K562 (cell line): ENCODE results near the gene RARA. TPM values are rescaled to one million over a fixed set of nuclear protein-coding genes. Genes with fewer than 3 reads are reported as not detected.

Source experiments
- CSDE1 ChIP-seq, 2 experiments: fragments of 450-650 bp; IDR thresholded peaks; 2 replicates each; pipeline ENCODE4 v1.6.1; 2016; ENCODE audit warnings: mild to moderate bottlenecking in 1 of 2
- NEUROD1 ChIP-seq: fragments of 150-350 bp; IDR thresholded peaks from 2 replicates; pipeline ENCODE4 v1.6.1; 2014; ENCODE audit warnings: borderline replicate concordance, low read length, low read depth; ENCODE audit not compliant: partially characterized antibody
- POLR2AphosphoS5 ChIP-seq: IDR thresholded peaks from 2 replicates; pipeline ENCODE4 v1.6.1; 2011; ENCODE audit warnings: mild to moderate bottlenecking, low read depth, low read length, moderate library complexity; ENCODE audit not compliant: control insufficient read depth, insufficient read depth
- RBM39 ChIP-seq: fragments of 200-400 bp; formaldehyde crosslinking; optimal IDR thresholded peaks from 2 replicates; pipeline ENCODE3; 2018; ENCODE audit warnings: low read depth, low read length
- SAFB2 ChIP-seq: fragments of 200-400 bp; formaldehyde crosslinking; IDR thresholded peaks from 2 replicates; pipeline ENCODE4 v1.6.1; 2018; ENCODE audit warnings: borderline replicate concordance, low read length, low read depth, moderate library complexity; ENCODE audit not compliant: severe bottlenecking
- STAG1 ChIP-seq: sonication (generic); formaldehyde crosslinking; IDR thresholded peaks from 2 replicates; pipeline ENCODE4 v1.5.0; 2020; ENCODE audit warnings: missing genetic modification reagents, borderline replicate concordance
- TOE1 ChIP-seq, 2 experiments: fragments of 450-650 bp in 1 of 2; sonication (generic) in 1 of 2; formaldehyde crosslinking in 1 of 2; IDR thresholded peaks; 2 replicates each; pipeline versions ENCODE4 v1.7.1 to v1.8.0; 2016 to 2022; ENCODE audit warnings: borderline replicate concordance in 2 of 2, mild to moderate bottlenecking in 2 of 2, antibody characterized with exemption in 1 of 2, inconsistent platforms in 1 of 2, low read depth in 1 of 2, missing genetic modification reagents in 1 of 2, moderate library complexity in 1 of 2
- polyA plus RNA-seq, 8 experiments: library from polyadenylated mRNA; depleted of rRNA in 4 of 8; stranded (reverse) in 5 of 8; unstranded in 3 of 8; fragments of >200 nt; fragmentation: Nextera tagmentation in 2 of 8; fragmentation: Illumina TruSeq in 1 of 8; extraction: Ambion mirVana in 2 of 8; extraction: Trizol in 1 of 8; gene quantifications; 2 replicates each; pipeline versions ENCODE4 v1.2.1 to v1.2.3, GENCODE V29; 2011 to 2014; ENCODE audit warnings: inconsistent platforms in 1 of 8, missing spikeins in 1 of 8
- total RNA-seq, 7 experiments: library from RNA; depleted of rRNA in 6 of 7; stranded (reverse); fragments of >200 nt in 6 of 7; fragmentation: Illumina TruSeq in 2 of 7; extraction: Trizol in 2 of 7; gene quantifications; 2 replicates each; pipeline versions ENCODE4 v1.2.1 to v1.2.3, GENCODE V29; 2011 to 2021; ENCODE audit warnings: low replicate concordance in 1 of 7
- TF ChIP-seq, protein P1 (sequence below): sonication (generic); formaldehyde crosslinking; IDR thresholded peaks from 2 replicates; pipeline ENCODE4 v1.8.1; 2023; ENCODE audit warnings: mild to moderate bottlenecking, missing genetic modification reagents
- TF ChIP-seq, protein P2 (sequence below): fragments of 450-650 bp; formaldehyde crosslinking; IDR thresholded peaks from 2 replicates; pipeline ENCODE4 v1.4.0; 2020; ENCODE audit warnings: mild to moderate bottlenecking, moderate library complexity
- TF ChIP-seq, protein P3 (sequence below): fragments of 450-650 bp; IDR thresholded peaks from 2 replicates; pipeline ENCODE4 v1.6.1; 2016; ENCODE audit warnings: mild to moderate bottlenecking, moderate library complexity

RARA gene
- total and polyA plus RNA-seq, 9 of the 15 experiments (the other 6 are each of a cell fraction or from before 2014, with no cell fraction given): 0.10 to 28.0 (median 7.9) TPM

DNA sequence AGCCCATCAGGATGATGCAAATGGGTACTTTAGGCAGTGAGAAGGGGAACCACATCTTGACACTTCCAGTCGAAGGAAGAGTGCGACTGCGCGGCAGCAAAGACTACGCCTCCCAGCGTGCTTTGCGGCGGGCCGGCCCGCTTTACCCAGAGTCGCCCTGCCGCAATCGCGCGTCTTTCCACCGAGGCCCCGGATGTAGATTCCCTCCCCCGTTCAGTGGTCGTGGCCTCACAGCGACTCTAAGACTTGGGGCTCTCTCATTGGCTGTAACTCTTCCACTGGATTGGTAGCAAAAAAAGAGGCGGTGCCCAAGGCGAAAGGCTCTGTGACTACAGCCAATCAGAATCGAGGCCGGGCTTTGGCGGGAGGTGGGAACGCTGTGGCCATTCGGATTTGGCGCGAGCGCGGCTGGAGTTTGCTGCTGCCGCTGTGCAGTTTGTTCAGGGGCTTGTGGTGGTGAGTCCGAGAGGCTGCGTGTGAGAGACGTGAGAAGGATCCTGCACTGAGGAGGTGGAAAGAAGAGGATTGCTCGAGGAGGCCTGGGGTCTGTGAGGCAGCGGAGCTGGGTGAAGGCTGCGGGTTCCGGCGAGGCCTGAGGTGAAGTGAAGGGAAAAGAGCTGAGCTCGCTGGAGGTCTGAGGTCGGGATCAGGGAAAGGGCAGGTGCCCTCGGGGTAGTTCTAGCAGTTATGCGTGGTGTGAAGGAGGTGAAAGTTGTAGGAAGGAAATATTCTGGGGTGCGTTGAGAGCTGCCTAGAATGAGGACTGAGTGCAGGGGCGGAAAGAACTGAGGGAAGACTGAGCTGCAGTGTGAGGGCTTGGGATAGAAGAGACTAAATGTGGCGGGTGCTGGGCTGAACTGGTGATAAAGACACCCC is 21.2 kb upstream of the RARA start, which contains the start of gene CDC6 (continued):
- TF ChIP-seq, protein P1, sequence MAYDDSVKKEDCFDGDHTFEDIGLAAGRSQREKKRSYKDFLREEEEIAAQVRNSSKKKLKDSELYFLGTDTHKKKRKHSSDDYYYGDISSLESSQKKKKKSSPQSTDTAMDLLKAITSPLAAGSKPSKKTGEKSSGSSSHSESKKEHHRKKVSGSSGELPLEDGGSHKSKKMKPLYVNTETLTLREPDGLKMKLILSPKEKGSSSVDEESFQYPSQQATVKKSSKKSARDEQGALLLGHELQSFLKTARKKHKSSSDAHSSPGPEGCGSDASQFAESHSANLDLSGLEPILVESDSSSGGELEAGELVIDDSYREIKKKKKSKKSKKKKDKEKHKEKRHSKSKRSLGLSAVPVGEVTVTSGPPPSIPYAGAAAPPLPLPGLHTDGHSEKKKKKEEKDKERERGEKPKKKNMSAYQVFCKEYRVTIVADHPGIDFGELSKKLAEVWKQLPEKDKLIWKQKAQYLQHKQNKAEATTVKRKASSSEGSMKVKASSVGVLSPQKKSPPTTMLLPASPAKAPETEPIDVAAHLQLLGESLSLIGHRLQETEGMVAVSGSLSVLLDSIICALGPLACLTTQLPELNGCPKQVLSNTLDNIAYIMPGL: peak; percentile 80; the same call in 1 of the 2 replicates
- TF ChIP-seq TOE1 (IDR thresholded peaks at IDR 0.05; ENCODE audit: borderline replicate concordance) (no peak), TOE1 (CRISPR knock-in tag; IDR thresholded peaks at IDR 0.05; ENCODE audit: borderline replicate concordance, low read depth) (no peak), CSDE1 (IDR thresholded peaks at IDR 0.05) (no peak), STAG1 (CRISPR knock-in tag) (no peak), RBM39 (no peak), NEUROD1 (peak; percentile 43), POLR2AphosphoS5 (peak; percentile 97), SAFB2 (no peak)
- TF ChIP-seq, protein P2, sequence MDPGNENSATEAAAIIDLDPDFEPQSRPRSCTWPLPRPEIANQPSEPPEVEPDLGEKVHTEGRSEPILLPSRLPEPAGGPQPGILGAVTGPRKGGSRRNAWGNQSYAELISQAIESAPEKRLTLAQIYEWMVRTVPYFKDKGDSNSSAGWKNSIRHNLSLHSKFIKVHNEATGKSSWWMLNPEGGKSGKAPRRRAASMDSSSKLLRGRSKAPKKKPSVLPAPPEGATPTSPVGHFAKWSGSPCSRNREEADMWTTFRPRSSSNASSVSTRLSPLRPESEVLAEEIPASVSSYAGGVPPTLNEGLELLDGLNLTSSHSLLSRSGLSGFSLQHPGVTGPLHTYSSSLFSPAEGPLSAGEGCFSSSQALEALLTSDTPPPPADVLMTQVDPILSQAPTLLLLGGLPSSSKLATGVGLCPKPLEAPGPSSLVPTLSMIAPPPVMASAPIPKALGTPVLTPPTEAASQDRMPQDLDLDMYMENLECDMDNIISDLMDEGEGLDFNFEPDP: no peak
- TF ChIP-seq, protein P3, sequence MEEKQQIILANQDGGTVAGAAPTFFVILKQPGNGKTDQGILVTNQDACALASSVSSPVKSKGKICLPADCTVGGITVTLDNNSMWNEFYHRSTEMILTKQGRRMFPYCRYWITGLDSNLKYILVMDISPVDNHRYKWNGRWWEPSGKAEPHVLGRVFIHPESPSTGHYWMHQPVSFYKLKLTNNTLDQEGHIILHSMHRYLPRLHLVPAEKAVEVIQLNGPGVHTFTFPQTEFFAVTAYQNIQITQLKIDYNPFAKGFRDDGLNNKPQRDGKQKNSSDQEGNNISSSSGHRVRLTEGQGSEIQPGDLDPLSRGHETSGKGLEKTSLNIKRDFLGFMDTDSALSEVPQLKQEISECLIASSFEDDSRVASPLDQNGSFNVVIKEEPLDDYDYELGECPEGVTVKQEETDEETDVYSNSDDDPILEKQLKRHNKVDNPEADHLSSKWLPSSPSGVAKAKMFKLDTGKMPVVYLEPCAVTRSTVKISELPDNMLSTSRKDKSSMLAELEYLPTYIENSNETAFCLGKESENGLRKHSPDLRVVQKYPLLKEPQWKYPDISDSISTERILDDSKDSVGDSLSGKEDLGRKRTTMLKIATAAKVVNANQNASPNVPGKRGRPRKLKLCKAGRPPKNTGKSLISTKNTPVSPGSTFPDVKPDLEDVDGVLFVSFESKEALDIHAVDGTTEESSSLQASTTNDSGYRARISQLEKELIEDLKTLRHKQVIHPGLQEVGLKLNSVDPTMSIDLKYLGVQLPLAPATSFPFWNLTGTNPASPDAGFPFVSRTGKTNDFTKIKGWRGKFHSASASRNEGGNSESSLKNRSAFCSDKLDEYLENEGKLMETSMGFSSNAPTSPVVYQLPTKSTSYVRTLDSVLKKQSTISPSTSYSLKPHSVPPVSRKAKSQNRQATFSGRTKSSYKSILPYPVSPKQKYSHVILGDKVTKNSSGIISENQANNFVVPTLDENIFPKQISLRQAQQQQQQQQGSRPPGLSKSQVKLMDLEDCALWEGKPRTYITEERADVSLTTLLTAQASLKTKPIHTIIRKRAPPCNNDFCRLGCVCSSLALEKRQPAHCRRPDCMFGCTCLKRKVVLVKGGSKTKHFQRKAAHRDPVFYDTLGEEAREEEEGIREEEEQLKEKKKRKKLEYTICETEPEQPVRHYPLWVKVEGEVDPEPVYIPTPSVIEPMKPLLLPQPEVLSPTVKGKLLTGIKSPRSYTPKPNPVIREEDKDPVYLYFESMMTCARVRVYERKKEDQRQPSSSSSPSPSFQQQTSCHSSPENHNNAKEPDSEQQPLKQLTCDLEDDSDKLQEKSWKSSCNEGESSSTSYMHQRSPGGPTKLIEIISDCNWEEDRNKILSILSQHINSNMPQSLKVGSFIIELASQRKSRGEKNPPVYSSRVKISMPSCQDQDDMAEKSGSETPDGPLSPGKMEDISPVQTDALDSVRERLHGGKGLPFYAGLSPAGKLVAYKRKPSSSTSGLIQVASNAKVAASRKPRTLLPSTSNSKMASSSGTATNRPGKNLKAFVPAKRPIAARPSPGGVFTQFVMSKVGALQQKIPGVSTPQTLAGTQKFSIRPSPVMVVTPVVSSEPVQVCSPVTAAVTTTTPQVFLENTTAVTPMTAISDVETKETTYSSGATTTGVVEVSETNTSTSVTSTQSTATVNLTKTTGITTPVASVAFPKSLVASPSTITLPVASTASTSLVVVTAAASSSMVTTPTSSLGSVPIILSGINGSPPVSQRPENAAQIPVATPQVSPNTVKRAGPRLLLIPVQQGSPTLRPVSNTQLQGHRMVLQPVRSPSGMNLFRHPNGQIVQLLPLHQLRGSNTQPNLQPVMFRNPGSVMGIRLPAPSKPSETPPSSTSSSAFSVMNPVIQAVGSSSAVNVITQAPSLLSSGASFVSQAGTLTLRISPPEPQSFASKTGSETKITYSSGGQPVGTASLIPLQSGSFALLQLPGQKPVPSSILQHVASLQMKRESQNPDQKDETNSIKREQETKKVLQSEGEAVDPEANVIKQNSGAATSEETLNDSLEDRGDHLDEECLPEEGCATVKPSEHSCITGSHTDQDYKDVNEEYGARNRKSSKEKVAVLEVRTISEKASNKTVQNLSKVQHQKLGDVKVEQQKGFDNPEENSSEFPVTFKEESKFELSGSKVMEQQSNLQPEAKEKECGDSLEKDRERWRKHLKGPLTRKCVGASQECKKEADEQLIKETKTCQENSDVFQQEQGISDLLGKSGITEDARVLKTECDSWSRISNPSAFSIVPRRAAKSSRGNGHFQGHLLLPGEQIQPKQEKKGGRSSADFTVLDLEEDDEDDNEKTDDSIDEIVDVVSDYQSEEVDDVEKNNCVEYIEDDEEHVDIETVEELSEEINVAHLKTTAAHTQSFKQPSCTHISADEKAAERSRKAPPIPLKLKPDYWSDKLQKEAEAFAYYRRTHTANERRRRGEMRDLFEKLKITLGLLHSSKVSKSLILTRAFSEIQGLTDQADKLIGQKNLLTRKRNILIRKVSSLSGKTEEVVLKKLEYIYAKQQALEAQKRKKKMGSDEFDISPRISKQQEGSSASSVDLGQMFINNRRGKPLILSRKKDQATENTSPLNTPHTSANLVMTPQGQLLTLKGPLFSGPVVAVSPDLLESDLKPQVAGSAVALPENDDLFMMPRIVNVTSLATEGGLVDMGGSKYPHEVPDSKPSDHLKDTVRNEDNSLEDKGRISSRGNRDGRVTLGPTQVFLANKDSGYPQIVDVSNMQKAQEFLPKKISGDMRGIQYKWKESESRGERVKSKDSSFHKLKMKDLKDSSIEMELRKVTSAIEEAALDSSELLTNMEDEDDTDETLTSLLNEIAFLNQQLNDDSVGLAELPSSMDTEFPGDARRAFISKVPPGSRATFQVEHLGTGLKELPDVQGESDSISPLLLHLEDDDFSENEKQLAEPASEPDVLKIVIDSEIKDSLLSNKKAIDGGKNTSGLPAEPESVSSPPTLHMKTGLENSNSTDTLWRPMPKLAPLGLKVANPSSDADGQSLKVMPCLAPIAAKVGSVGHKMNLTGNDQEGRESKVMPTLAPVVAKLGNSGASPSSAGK: peak; percentile 79
